Superior temporal gyrus (tissue), 1 donor: Measurements from ENCODE around the gene PCDHB7.
A peak's percentile ranks its signal among the peaks of the same experiment; 100 is the strongest.
"Not testable (repeated sequence)": the region's sequence is repeated elsewhere in the genome, so short reads cannot be mapped to it uniquely, and the experiment has no call there.

Experiments
- DNase-seq: peaks from one replicate; pipeline ENCODE4 v3.0.0-alpha.2; 2016; ENCODE audit errors: extremely low spot score

Gene PCDHB7

GRCh38 chr5:141172381-141173204, at the start of gene PCDHB7:
Gene PCDHB7 (plus strand): TSS chr5:141172644. CDS start chr5:141172836, 192 bp downstream.
- peak; percentile 67 for DNase-seq

- DNase-seq, result not testable (repeated sequence)
Observed at GRCh38 chr5:141123396-141124135, 48.9 kb upstream of the PCDHB7 start.

DNA sequence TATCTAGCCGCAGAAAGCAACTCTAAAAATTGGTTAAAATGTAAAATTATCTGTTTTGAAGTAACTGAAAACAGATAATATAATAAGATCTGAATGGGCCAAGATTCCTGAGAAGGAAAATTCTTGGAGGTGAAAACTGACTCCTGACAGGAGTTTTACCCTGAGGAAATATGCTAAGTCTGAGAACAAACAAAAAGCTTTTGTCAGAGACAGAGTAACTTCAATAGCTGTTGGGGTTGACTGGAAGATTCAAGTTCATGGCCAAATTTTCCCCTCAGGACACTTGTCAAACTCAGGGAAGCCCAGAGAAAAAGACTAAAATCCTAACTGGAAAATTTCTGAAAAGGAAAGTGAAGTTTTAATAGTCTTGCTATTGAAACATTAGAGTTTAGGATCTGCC, 45.1 kb upstream of the PCDHB7 start:
- DNase-seq, result no peak

DNA sequence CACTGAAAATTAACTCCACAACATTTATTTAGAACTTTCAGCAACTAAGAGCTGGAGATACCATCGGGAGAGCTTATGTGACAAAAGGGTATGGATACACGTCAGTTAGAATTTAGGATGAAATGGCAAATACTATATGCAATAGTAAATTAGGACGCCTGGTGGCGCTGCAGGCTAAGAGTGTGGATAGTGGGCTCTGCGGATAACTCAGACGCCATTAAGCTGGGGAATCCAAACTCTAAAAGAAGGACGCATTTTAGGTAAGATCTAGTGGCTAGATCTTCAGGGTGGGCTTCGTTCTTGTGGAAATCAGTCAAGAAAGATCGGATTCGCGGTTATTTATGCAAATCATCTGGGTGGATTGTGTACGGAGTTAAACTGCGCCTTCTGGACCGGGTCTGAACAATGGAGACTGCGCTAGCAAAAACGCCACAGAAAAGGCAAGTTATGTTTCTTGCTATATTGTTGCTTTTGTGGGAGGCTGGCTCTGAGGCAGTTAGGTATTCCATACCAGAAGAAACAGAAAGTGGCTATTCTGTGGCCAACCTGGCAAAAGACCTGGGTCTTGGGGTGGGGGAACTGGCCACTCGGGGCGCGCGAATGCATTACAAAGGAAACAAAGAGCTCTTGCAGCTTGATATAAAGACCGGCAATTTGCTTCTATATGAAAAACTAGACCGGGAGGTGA, 37.3 kb upstream of the PCDHB7 start, which contains the start of gene PCDHB5:
PCDHB5 (plus strand) TSS at position 177 of the 688 bp plus-strand sequence; CDS start at position 406, 229 bp downstream.
- DNase-seq, result peak; percentile 70

DNA sequence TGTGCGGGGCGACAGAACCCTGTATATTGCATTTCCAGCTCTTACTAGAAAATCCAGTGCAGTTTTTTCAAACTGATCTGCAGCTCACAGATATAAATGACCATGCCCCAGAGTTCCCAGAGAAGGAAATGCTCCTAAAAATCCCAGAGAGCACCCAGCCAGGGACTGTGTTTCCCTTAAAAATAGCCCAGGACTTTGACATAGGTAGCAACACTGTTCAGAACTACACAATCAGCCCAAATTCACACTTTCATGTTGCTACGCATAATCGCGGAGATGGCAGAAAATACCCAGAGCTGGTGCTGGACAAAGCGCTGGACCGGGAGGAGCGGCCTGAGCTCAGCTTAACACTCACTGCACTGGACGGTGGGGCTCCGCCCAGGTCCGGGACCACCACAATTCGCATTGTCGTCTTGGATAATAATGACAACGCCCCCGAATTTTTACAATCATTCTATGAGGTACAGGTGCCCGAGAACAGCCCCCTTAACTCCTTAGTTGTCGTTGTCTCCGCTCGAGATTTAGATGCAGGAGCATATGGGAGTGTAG, 36.7 kb upstream of the PCDHB7 start:
- no peak for DNase-seq

DNA sequence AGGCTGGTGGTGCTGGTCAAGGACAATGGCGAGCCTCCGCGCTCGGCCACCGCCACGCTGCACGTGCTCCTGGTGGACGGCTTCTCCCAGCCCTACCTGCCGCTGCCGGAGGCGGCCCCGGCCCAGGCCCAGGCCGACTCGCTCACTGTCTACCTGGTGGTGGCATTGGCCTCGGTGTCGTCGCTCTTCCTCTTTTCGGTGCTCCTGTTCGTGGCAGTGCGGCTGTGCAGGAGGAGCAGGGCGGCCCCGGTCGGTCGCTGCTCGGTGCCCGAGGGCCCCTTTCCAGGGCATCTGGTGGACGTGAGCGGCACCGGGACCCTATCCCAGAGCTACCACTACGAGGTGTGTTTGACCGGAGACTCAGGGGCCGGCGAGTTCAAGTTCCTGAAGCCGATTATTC, 35.1 kb upstream of the PCDHB7 start:
- DNase-seq, result not testable (repeated sequence)

DNA sequence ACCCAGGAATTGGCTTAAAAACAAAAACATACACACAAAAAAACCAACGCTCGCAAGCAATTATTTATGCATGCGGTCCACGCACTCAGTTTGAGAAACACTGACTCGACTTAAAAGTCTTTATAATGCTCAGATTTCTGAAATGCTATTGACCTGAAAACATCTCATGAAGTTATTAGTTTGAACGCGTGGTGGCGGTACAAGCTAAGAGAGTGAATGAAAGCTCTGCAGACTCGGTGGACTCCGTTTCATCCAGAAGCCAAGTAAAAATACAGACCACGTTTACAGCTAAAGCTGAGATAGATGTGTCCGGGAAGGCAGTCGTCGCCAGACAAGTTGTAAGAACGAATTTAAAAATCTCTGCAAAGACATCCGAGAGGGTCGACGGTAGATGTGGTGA, 22.6 kb upstream of the PCDHB7 start, which contains the start of gene PCDHB6:
PCDHB6 (plus strand) TSS at position 246 of the 400 bp plus-strand sequence. CDS start 201 bp downstream, outside the sequence.
- DNase-seq, result peak; percentile 15

GRCh38 chr5:141150224-141150992, 22.0 kb upstream of the PCDHB7 start:
- no peak for DNase-seq

GRCh38 chr5:141150993-141151325, 21.5 kb upstream of the PCDHB7 start:
- DNase-seq, result no peak

- not testable (repeated sequence) for DNase-seq
Observed at GRCh38 chr5:141151632-141152031, 20.8 kb upstream of the PCDHB7 start.

DNA sequence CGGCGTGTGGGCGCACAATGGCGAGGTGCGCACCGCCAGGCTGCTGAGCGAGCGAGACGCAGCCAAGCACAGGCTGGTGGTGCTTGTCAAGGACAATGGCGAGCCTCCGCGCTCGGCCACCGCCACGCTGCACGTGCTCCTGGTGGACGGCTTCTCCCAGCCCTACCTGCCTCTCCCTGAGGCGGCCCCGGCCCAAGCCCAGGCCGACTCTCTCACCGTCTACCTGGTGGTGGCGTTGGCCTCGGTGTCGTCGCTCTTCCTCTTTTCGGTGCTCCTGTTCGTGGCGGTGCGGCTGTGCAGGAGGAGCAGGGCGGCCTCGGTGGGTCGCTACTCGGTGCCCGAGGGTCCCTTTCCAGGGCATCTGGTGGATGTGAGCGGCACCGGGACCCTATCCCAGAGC, 20.3 kb upstream of the PCDHB7 start:
- DNase-seq, result not testable (repeated sequence)

GRCh38 chr5:141155540-141156374, 16.7 kb upstream of the PCDHB7 start:
- no peak for DNase-seq

GRCh38 chr5:141157356-141157755, 15.1 kb upstream of the PCDHB7 start:
- not testable (repeated sequence) for DNase-seq

DNA sequence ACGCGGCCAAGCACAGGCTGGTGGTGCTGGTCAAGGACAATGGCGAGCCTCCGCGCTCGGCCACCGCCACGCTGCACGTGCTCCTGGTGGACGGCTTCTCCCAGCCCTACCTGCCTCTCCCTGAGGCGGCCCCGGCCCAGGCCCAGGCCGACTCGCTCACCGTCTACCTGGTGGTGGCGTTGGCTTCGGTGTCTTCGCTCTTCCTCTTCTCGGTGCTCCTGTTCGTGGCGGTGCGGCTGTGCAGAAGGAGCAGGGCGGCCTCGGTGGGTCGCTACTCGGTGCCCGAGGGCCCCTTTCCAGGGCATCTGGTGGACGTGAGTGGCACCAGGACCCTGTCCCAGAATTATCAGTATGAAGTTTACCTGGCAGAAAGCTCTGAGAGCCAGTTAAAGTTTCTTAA, 14.5 kb upstream of the PCDHB7 start:
- not testable (repeated sequence) for DNase-seq

DNA sequence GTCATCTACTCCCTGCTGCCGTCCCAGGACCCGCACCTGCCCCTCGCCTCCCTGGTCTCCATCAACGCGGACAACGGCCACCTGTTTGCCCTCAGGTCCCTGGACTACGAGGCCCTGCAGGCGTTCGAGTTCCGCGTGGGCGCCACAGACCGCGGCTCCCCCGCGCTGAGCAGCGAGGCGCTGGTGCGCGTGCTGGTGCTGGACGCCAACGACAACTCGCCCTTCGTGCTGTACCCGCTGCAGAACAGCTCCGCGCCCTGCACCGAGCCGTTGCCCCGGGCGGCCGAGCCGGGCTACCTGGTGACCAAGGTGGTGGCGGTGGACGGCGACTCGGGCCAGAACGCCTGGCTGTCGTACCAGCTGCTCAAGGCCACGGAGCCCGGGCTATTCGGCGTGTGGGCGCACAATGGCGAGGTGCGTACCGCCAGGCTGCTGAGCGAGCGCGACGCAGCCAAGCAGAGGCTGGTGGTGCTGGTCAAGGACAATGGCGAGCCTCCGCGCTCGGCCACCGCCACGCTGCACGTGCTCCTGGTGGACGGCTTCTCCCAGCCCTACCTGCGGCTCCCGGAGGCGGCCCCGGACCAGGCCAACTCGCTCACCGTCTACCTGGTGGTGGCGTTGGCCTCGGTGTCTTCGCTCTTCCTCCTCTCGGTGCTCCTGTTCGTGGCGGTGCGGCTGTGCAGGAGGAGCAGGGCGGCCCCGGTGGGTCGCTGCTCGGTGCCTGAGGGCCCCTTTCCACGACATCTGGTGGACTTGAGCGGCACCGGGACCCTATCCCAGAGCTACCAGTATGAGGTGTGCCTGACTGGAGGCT, 2.1 kb downstream of the PCDHB7 start:
- DNase-seq, result not testable (repeated sequence)

DNA sequence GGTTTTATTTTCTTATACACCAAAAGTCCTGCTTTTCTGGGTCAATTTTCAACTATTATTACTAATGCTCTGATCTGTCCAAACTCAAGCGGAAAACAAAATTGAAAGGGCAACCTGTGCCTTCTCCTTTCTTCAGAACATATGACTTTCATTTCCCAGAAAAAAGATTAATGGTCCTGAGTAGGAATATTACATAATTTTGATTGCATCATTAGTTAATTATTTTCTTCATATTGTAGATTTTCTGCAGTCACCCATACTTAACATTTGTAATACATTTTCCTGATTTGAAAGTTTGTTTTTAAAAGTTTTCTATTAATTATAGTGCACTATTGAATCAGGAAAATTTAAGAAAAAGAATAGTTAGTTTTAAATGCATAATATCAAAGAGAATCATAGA, 3.5 kb downstream of the PCDHB7 start:
- DNase-seq, result no peak

DNA sequence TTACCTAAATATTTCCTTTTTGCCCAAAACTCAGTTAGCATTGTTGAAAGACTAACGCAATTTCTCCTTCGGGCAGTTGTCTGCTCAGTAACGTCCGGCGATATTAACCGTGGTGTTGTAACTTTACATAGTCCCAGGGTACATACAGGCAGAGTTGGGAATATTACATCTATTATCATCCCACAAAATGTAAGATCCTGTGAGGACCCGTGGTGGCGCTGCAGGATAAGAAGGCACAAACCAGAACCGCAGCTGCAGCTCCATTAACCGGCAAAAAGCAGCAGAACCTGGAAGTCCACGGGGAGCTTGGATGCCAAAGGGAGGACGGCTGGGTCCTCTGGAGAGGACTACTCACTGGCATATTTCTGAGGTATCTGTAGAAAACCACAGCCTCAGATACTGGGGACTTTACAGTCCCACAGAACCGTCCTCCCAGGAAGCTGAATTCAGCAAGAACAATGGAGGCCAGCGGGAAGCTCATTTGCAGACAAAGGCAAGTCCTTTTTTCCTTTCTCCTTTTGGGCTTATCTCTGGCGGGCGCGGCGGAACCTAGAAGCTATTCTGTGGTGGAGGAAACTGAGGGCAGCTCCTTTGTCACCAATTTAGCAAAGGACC, 5.2 kb downstream of the PCDHB7 start, which contains the start of gene PCDHB8:
PCDHB8 (plus strand) TSS at position 214 of the 615 bp plus-strand sequence; CDS start at position 459, 245 bp downstream.
- DNase-seq, result not testable (repeated sequence)

- not testable (repeated sequence) for DNase-seq
Observed at GRCh38 chr5:141179371-141179770, 6.9 kb downstream of the PCDHB7 start.

DNA sequence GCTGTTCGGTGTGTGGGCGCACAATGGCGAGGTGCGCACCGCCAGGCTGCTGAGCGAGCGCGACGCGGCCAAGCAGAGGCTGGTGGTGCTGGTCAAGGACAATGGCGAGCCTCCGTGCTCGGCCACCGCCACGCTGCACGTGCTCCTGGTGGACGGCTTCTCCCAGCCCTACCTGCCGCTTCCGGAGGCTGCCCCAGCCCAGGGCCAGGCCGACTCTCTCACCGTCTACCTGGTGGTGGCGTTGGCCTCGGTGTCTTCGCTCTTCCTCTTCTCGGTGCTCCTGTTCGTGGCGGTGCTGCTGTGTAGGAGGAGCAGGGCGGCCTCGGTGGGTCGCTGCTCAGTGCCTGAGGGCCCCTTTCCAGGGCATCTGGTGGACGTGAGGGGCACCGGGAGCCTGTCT, 7.4 kb downstream of the PCDHB7 start:
- not testable (repeated sequence) for DNase-seq
